Kidney (tissue), 14 donors: ENCODE results near the gene ETS1. TPM values are rescaled to one million over a fixed set of nuclear protein-coding genes. Genes with fewer than 3 reads are reported as not detected.

Source experiments
- DNase-seq, 5 donors: peaks; one replicate each; pipeline ENCODE4 v3.0.0-alpha.2; 2013 to 2020
- FAIRE-seq: peaks from 2 replicates; lab custom pipeline; 2012; peaks lifted over from hg19 to GRCh38; lab: Jason Lieb, UNC
- H3K27ac ChIP-seq, 2 donors: one replicate each; pipeline ENCODE4 v1.7.0; 2013; ENCODE audit warnings: low read depth in 2 of 2, low read length in 2 of 2, inconsistent platforms in 1 of 2
- H3K27me3 ChIP-seq: one replicate; pipeline ENCODE4 v1.7.1; 2013; ENCODE audit warnings: low read length, inconsistent platforms; ENCODE audit not compliant: control insufficient read depth, insufficient read depth
- H3K36me3 ChIP-seq, 3 donors: one replicate each; pipeline versions ENCODE4 v1.7.0 to v1.7.1; 2013; ENCODE audit warnings: low read length in 3 of 3, control low read depth in 1 of 3, inconsistent platforms in 1 of 3; ENCODE audit not compliant: insufficient read depth in 3 of 3, control insufficient read depth in 2 of 3
- H3K4me1 ChIP-seq, 3 donors: one replicate each; pipeline versions ENCODE4 v1.7.0 to v1.7.1; 2013; ENCODE audit warnings: low read length in 3 of 3, inconsistent platforms in 1 of 3, low read depth in 1 of 3; ENCODE audit not compliant: control insufficient read depth in 2 of 3, insufficient read depth in 2 of 3
- H3K4me3 ChIP-seq, 3 donors: one replicate each; pipeline versions ENCODE4 v1.7.0 to v1.8.1; 2013; ENCODE audit warnings: low read length in 3 of 3, control low read depth in 1 of 3, inconsistent platforms in 1 of 3
- H3K9ac ChIP-seq, 3 donors: one replicate each; pipeline versions ENCODE4 v1.7.0 to v1.7.1; 2013; ENCODE audit warnings: low read length in 3 of 3, control low read depth in 1 of 3, inconsistent platforms in 1 of 3
- H3K9me3 ChIP-seq, 3 donors: one replicate each; pipeline versions ENCODE4 v1.7.0 to v1.7.1; 2013; ENCODE audit warnings: low read length in 3 of 3, control low read depth in 1 of 3, inconsistent platforms in 1 of 3; ENCODE audit not compliant: control insufficient read depth in 2 of 3, insufficient read depth in 1 of 3
- intact Hi-C: fragments of 100-400 bp; cut with DNase I; formaldehyde crosslinking; loops from one replicate; pipeline ENCODE4 v1.11.1; 2022
- polyA plus RNA-seq: library from polyadenylated mRNA; stranded (reverse); fragments of 350-450 nt; fragmentation: Illumina TruSeq; extraction: RNeasy Lipid Tissue Mini Kit (QIAGEN cat#74804); gene quantifications from one replicate; pipeline ENCODE4 v1.2.3, GENCODE V29; 2014; ENCODE audit warnings: low read depth, low replicate concordance; ENCODE audit not compliant: insufficient read depth
- total RNA-seq: library from RNA; stranded (reverse); fragmentation: NEBNext Ultra II Directional; extraction: Animal tissue kit (Norgen Biotek cat#: 25700); gene quantifications from one replicate; pipeline ENCODE4 v1.2.1, GENCODE V29; 2021
- TF ChIP-seq, protein P1 (sequence below): IDR thresholded peaks from 3 replicates; pipeline ENCODE4 v1.5.1; 2012; ENCODE audit warnings: mild to moderate bottlenecking, moderate library complexity, borderline replicate concordance; ENCODE audit not compliant: insufficient read depth; ENCODE audit errors: extremely low read depth
- donor health status: control.
- donor health status: control.
- donor health status: control.
- donor health status: control.
- donor health status: control.
- donor health status: DM: yes; HTN: yes; CAD: no.
- donor health status: Normal renal cell carcinoma (clear cell type).

ETS1 gene
- total and polyA plus RNA-seq, 2 donors from 2014 or later = 23.5 to 124 TPM

DNA sequence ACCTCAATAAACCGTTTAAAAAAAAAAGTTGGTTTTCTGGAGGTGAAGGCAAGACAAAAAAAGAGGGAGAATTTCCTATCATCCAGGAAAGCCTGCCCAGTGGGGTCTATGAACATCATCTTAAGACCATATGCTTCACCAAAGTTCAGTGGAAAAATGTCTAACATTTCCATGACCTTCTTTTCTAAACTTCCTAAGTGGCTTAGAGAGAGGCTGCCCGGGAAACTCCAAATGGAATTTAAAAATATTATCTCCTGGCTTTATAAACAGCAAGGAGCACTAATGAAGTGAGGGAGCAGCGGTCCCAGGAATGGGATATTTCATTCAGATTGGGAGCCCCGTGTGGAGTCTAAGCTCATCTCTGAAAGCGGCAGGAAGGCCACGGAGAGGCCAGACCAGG is 46.9 kb downstream of the ETS1 start:
- intact Hi-C loops = no loop called here
- peaks cover 0 to 5% (median 0%) of the 10 kb centered on the region in 3 donors for H3K4me1 ChIP-seq
- TF ChIP-seq, protein P1, sequence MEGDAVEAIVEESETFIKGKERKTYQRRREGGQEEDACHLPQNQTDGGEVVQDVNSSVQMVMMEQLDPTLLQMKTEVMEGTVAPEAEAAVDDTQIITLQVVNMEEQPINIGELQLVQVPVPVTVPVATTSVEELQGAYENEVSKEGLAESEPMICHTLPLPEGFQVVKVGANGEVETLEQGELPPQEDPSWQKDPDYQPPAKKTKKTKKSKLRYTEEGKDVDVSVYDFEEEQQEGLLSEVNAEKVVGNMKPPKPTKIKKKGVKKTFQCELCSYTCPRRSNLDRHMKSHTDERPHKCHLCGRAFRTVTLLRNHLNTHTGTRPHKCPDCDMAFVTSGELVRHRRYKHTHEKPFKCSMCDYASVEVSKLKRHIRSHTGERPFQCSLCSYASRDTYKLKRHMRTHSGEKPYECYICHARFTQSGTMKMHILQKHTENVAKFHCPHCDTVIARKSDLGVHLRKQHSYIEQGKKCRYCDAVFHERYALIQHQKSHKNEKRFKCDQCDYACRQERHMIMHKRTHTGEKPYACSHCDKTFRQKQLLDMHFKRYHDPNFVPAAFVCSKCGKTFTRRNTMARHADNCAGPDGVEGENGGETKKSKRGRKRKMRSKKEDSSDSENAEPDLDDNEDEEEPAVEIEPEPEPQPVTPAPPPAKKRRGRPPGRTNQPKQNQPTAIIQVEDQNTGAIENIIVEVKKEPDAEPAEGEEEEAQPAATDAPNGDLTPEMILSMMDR = no peak
- no peak overlapping the region for H3K9ac ChIP-seq
- no peaks in the 10 kb centered on the region for H3K36me3 ChIP-seq
- DNase-seq (no peak), FAIRE-seq (no peak)
- H3K27ac ChIP-seq = no peak overlapping the region
- no peak overlapping the region for H3K4me3 ChIP-seq
- no peaks in the 10 kb centered on the region for H3K27me3 ChIP-seq
- H3K9me3 ChIP-seq = no peaks in the 10 kb centered on the region

DNA sequence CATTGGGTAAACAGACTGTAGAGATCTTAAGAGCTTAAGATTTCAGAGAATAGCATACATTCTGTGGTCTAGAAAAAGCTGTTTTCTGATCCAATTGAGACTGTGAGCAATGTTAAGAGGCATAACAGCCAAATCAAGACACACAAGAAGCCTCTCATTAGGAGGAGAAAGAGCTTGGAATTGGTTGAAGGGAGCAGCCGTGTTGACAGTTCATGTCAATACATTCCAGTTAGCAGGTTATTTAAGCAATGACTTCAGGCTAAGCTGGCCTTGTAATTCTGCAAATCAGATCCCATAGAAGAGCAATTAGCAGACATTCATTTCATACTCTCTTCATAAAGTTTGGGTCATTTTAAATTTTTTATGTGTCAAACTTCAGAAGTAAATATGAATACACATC is 50.9 kb downstream of the ETS1 start:
- TF ChIP-seq, protein P1 = no peak
- Histone ChIP-seq H3K36me3 (no peaks in the 10 kb centered on the region), H3K4me3 (no peak overlapping the region), H3K9me3 (no peaks in the 10 kb centered on the region), H3K27ac (no peak overlapping the region), H3K27me3 (no peaks in the 10 kb centered on the region), H3K9ac (no peak overlapping the region), H3K4me1 (no peaks in the 10 kb centered on the region)
- DNase-seq = no peak
- intact Hi-C loops = no loop called here
- FAIRE-seq = no peak

DNA sequence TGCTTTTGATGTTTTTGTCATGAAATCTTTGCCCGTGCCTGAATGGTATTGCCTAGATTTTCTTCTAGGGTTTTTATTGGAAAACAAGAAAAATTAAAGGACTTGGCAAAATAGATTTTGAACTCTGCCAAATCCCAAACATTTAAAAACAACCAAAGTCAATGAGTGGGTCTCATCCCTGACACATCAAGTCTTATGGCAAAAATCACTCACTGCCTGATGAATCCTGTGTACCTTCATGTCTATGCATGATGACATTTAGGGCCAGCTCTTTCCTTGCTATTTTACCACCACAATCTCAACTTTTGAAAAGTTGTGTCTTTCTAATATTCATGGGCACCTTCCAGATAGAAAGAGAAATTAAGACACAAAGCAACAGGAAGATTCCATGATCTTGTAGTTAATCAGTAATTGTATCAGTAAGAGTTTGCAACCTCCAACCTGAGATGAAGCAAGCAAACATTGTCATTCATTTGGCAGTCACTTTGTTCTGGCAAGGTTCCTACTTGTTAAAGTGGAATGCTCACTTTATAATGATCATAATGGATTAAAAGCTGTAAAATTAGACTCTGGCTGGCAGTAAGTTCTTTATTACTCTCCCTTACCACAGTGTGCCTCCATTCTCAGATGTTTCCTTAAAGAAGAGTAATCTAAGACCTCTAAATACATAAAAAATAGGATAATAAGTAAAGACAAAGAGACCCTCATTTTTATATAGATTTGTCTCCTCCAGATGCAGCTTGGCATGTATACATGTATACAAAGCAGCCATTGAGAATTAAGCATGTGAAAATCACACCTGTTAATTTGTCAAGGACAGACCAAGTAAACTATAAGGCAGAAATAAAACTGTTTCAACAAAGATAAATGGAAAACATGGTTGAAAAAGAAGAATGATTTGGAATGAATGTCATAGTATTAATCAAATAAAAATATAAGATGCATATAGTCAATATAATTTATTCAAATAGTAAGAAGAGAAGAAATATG is 51.6 kb downstream of the ETS1 start:
- Histone ChIP-seq H3K27ac (no peak overlapping the region), H3K27me3 (no peaks in the 10 kb centered on the region), H3K4me1 (no peaks in the 10 kb centered on the region), H3K9ac (no peak overlapping the region), H3K36me3 (no peaks in the 10 kb centered on the region), H3K9me3 (no peaks in the 10 kb centered on the region), H3K4me3 (no peak overlapping the region)
- DNase-seq (no peak), FAIRE-seq (no peak)
- intact Hi-C loops = no loop called here
- TF ChIP-seq, protein P1 = no peak
